IPS-11a (cell line): ENCODE results near the gene DNTTIP2.

ENCODE experiments used
- H3K4me3 ChIP-seq: one replicate; pipeline ENCODE4 v1.5.1; 2013; ENCODE audit warnings: low read depth, low read length, control low read depth

Gene DNTTIP2

GRCh38 chr1:93816970-93817678, 61.9 kb downstream of the DNTTIP2 start:
- no peak overlapping the region for H3K4me3 ChIP-seq
